ENCODE measurements around the gene HTR3D. TPM values are rescaled to one million over a fixed set of nuclear protein-coding genes. Genes with fewer than 3 reads are reported as not detected.

The HTR3D gene
- total RNA-seq, 1 experiment from 2014 or later, result not detected

DNA sequence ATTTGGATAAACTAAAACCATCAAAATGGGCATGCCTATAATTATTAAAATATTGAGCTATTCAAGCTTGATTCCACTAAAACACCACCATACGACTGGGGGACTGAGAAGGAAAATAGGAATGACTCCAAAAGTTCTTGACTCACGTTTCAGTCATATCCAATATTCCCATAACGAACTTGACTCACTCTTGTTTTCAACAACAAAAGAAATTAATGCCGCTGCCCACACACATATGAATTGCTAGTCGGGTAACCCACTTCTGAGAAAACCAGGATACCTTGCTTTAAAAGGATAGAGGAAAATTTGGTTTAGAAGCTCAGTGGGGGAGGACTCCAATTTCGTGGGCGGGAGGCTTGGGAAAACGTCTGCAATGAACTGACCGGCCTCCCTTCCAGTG, 26.5 kb downstream of the HTR3D start:
- Histone ChIP-seq H3K4me3 (ENCODE audit: low read depth, low read length, poor library complexity, severe bottlenecking) (no peak overlapping the region), H3K4me1 (ENCODE audit: insufficient read depth, low read length, poor library complexity, severe bottlenecking) (no peaks in the 10 kb centered on the region), H3K27ac (ENCODE audit: low read depth, low read length, poor library complexity, severe bottlenecking) (no peak overlapping the region), H3K9me3 (ENCODE audit: low read depth, low read length, poor library complexity, severe bottlenecking) (no peaks in the 10 kb centered on the region), H3K27me3 (replicated peaks; ENCODE audit: insufficient read depth, low read depth, low read length, poor library complexity) (peaks cover 9% of the 10 kb centered on the region), H3K36me3 (ENCODE audit: insufficient read depth, low read length, poor library complexity, severe bottlenecking) (no peaks in the 10 kb centered on the region)
- no TSS peak for BruUV-seq (replicated peaks)
- no peak for TF ChIP-seq EZH2 (IDR thresholded peaks at IDR 0.05; ENCODE audit: borderline replicate concordance, low read depth, low read length, poor library complexity, severe bottlenecking)
- TF ChIP-seq, protein P1, sequence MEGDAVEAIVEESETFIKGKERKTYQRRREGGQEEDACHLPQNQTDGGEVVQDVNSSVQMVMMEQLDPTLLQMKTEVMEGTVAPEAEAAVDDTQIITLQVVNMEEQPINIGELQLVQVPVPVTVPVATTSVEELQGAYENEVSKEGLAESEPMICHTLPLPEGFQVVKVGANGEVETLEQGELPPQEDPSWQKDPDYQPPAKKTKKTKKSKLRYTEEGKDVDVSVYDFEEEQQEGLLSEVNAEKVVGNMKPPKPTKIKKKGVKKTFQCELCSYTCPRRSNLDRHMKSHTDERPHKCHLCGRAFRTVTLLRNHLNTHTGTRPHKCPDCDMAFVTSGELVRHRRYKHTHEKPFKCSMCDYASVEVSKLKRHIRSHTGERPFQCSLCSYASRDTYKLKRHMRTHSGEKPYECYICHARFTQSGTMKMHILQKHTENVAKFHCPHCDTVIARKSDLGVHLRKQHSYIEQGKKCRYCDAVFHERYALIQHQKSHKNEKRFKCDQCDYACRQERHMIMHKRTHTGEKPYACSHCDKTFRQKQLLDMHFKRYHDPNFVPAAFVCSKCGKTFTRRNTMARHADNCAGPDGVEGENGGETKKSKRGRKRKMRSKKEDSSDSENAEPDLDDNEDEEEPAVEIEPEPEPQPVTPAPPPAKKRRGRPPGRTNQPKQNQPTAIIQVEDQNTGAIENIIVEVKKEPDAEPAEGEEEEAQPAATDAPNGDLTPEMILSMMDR (conservative IDR thresholded peaks at IDR 0.05; ENCODE audit: low read depth, low read length), result no peak
- CTCF ChIA-PET, result no interaction called here
- DNase-seq (ENCODE audit: low spot score), result no peak
- intact Hi-C loops (cut with micrococcal nuclease; ENCODE audit: unreplicated experiment), result no loop called here
- POLR2A ChIA-PET (ENCODE audit: low non-redundant PET), result no interaction called here

DNA sequence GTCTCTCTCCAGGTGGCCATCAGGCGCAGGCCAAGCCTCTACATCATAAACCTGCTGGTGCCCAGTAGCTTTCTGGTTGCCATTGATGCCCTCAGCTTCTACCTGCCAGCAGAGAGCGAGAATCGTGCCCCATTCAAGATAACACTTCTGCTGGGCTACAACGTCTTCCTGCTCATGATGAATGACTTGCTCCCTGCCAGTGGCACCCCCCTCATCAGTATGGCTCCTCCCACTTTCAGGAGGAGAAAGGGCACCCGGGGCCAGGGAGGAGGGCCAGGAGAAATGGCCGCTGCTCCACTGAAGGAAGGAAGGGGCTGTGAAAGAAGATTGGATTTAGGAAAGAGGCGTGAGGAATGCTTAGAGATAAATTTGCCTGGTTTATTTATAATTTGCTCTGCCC, 27.9 kb downstream of the HTR3D start:
- DNase-seq (ENCODE audit: low spot score), result no peak
- BruUV-seq (replicated peaks), result no TSS peak
- H3K9me3 ChIP-seq (ENCODE audit: low read depth, low read length, poor library complexity, severe bottlenecking), result no peaks in the 10 kb centered on the region
- no peaks in the 10 kb centered on the region for H3K27me3 ChIP-seq (replicated peaks; ENCODE audit: insufficient read depth, low read depth, low read length, poor library complexity)
- H3K4me1 ChIP-seq (ENCODE audit: insufficient read depth, low read length, poor library complexity, severe bottlenecking), result no peaks in the 10 kb centered on the region
- POLR2A ChIA-PET (ENCODE audit: low non-redundant PET), result no interaction called here
- no peak overlapping the region for H3K4me3 ChIP-seq (ENCODE audit: low read depth, low read length, poor library complexity, severe bottlenecking)
- no peak for TF ChIP-seq EZH2 (IDR thresholded peaks at IDR 0.05; ENCODE audit: borderline replicate concordance, low read depth, low read length, poor library complexity, severe bottlenecking)
- TF ChIP-seq, protein P1 (conservative IDR thresholded peaks at IDR 0.05; ENCODE audit: low read depth, low read length), result no peak
- CTCF ChIA-PET, result no interaction called here
- intact Hi-C loops (cut with micrococcal nuclease; ENCODE audit: unreplicated experiment), result no loop called here
- no peaks in the 10 kb centered on the region for H3K36me3 ChIP-seq (ENCODE audit: insufficient read depth, low read length, poor library complexity, severe bottlenecking)
- no peak overlapping the region for H3K27ac ChIP-seq (ENCODE audit: low read depth, low read length, poor library complexity, severe bottlenecking)

- intact Hi-C loops (cut with micrococcal nuclease; ENCODE audit: unreplicated experiment), result no loop called here
- TF ChIP-seq, protein P1 (conservative IDR thresholded peaks at IDR 0.05; ENCODE audit: low read depth, low read length), result no peak
- no peak for TF ChIP-seq EZH2 (IDR thresholded peaks at IDR 0.05; ENCODE audit: borderline replicate concordance, low read depth, low read length, poor library complexity, severe bottlenecking)
- no peaks in the 10 kb centered on the region for H3K36me3 ChIP-seq (ENCODE audit: insufficient read depth, low read length, poor library complexity, severe bottlenecking)
- no peaks in the 10 kb centered on the region for H3K9me3 ChIP-seq (ENCODE audit: low read depth, low read length, poor library complexity, severe bottlenecking)
- DNase-seq (ENCODE audit: low spot score), result no peak
- POLR2A ChIA-PET (ENCODE audit: low non-redundant PET), result no interaction called here
- no peak overlapping the region for H3K4me3 ChIP-seq (ENCODE audit: low read depth, low read length, poor library complexity, severe bottlenecking)
- no peaks in the 10 kb centered on the region for H3K27me3 ChIP-seq (replicated peaks; ENCODE audit: insufficient read depth, low read depth, low read length, poor library complexity)
- CTCF ChIA-PET, result no interaction called here
- no peaks in the 10 kb centered on the region for H3K4me1 ChIP-seq (ENCODE audit: insufficient read depth, low read length, poor library complexity, severe bottlenecking)
- H3K27ac ChIP-seq (ENCODE audit: low read depth, low read length, poor library complexity, severe bottlenecking), result no peak overlapping the region
- no TSS peak for BruUV-seq (replicated peaks)
These were observed 31.1 kb downstream of the HTR3D start for GRCh38 chr3:184062637-184063036.

Measured in A673 (cell line).